ENCODE results near the gene HIP1.
"Not testable (repeated sequence)": the region's sequence is repeated elsewhere in the genome, so short reads cannot be mapped to it uniquely, and the experiment has no call there.

The HIP1 gene

GRCh38 chr7:75738604-75738974, at the start of gene HIP1:
HIP1 (minus strand) TSS chr7:75738941; CDS start chr7:75738920, 21 bp downstream.
- no peak for DNase-seq

- DNase-seq, result not testable (repeated sequence)
These were observed 49.6 kb upstream of the HIP1 start for GRCh38 chr7:75788154-75788847.

GRCh38 chr7:75783058-75783457, 44.3 kb upstream of the HIP1 start:
- not testable (repeated sequence) for DNase-seq

GRCh38 chr7:75780647-75781273, 42.0 kb upstream of the HIP1 start:
- not testable (repeated sequence) for DNase-seq

- not testable (repeated sequence) for DNase-seq
These were observed 40.8 kb upstream of the HIP1 start for GRCh38 chr7:75779516-75779915.

- DNase-seq, result not testable (repeated sequence)
These were observed 40.3 kb upstream of the HIP1 start for GRCh38 chr7:75779035-75779434.

- peak; percentile 17 for DNase-seq
These were observed 37.7 kb upstream of the HIP1 start for GRCh38 chr7:75776295-75776971.

GRCh38 chr7:75773958-75774357, 35.2 kb upstream of the HIP1 start:
- not testable (repeated sequence) for DNase-seq

GRCh38 chr7:75772081-75773077, 33.6 kb upstream of the HIP1 start, which contains the start of gene CCL26:
CCL26 (minus strand) TSS chr7:75772211; CDS start chr7:75772176, 35 bp downstream.
- DNase-seq, result peak; percentile 56

- DNase-seq, result peak; percentile 19
These were observed 32.5 kb upstream of the HIP1 start for GRCh38 chr7:75771224-75771623.

- no peak for DNase-seq
These were observed 23.7 kb upstream of the HIP1 start for GRCh38 chr7:75762350-75762917.

GRCh38 chr7:75761801-75762200, 23.1 kb upstream of the HIP1 start:
- DNase-seq, result not testable (repeated sequence)

- no peak for DNase-seq
These were observed 19.8 kb upstream of the HIP1 start for GRCh38 chr7:75758491-75758890.

GRCh38 chr7:75757860-75758259, 19.1 kb upstream of the HIP1 start:
- no peak for DNase-seq

- no peak for DNase-seq
These were observed 18.4 kb upstream of the HIP1 start for GRCh38 chr7:75756991-75757676.

GRCh38 chr7:75756206-75756990, 17.7 kb upstream of the HIP1 start:
- no peak for DNase-seq

- no peak for DNase-seq
These were observed 4.7 kb upstream of the HIP1 start for GRCh38 chr7:75743455-75743859.

GRCh38 chr7:75740846-75741497, 2.2 kb upstream of the HIP1 start:
- no peak for DNase-seq

- DNase-seq, result no peak
These were observed 1.3 kb upstream of the HIP1 start for GRCh38 chr7:75739796-75740672.

All from T1000 (cell line).